Osteoblast (primary cell): Measurements from ENCODE around the gene LRRC3B. TPM values are rescaled to one million over a fixed set of nuclear protein-coding genes. Genes with fewer than 3 reads are reported as not detected.

ENCODE experiments used
- DNase-seq: peaks from one replicate; pipeline ENCODE4 v3.0.0; 2011; ENCODE audit warnings: low spot score, mixed read lengths; ENCODE audit not compliant: insufficient read length; ENCODE audit errors: missing footprints
- H2AFZ ChIP-seq: 2 replicates; pipeline ENCODE4 v1.6.0; 2011; ENCODE audit warnings: mild to moderate bottlenecking, low read length
- H3K27ac ChIP-seq: 2 replicates; pipeline ENCODE4 v1.5.1; 2011; ENCODE audit warnings: mild to moderate bottlenecking, low read depth, low read length, moderate library complexity
- H3K27me3 ChIP-seq: 2 replicates; pipeline ENCODE4 v1.6.0; 2012; ENCODE audit warnings: mild to moderate bottlenecking, control low read depth, inconsistent platforms, low read length, moderate library complexity; ENCODE audit not compliant: insufficient read depth
- H3K36me3 ChIP-seq: 2 replicates; pipeline ENCODE4 v1.5.1; 2011; ENCODE audit warnings: mild to moderate bottlenecking, low read length, control low read depth, moderate library complexity; ENCODE audit not compliant: insufficient read depth
- H3K4me1 ChIP-seq: 2 replicates; pipeline ENCODE4 v1.5.1; 2011; ENCODE audit warnings: mild to moderate bottlenecking, low read length, control low read depth, moderate library complexity; ENCODE audit not compliant: insufficient read depth
- H3K4me2 ChIP-seq: 2 replicates; pipeline ENCODE4 v1.6.0; 2011; ENCODE audit warnings: mild to moderate bottlenecking, low read length; ENCODE audit not compliant: insufficient read depth
- H3K4me3 ChIP-seq: fragments of 200-600 bp; sonication (generic); 3 replicates; pipeline ENCODE4 v1.5.1; 2012; ENCODE audit warnings: mild to moderate bottlenecking, low read length, inconsistent platforms; ENCODE audit not compliant: insufficient read depth
- H3K79me2 ChIP-seq: 2 replicates; pipeline ENCODE4 v1.6.0; 2012; ENCODE audit warnings: mild to moderate bottlenecking, low read length, control low read depth, inconsistent platforms; ENCODE audit not compliant: insufficient read depth
- H3K9me3 ChIP-seq: 2 replicates; pipeline ENCODE4 v1.5.1; 2011; ENCODE audit warnings: low read depth, low read length, control low read depth
- H4K20me1 ChIP-seq: 2 replicates; pipeline ENCODE4 v1.6.0; 2012; ENCODE audit warnings: mild to moderate bottlenecking, low read length, control low read depth; ENCODE audit not compliant: insufficient read depth
- CTCF ChIP-seq: IDR thresholded peaks from 2 replicates; pipeline ENCODE4 v1.5.1; 2011; ENCODE audit warnings: mild to moderate bottlenecking, low read depth, low read length, moderate library complexity; ENCODE audit errors: extremely low read depth
- total RNA-seq: library from RNA; depleted of rRNA; stranded (reverse); fragments of >200 nt; gene quantifications from 2 replicates; pipeline ENCODE4 v1.2.3, GENCODE V29; 2012

Gene LRRC3B
- total RNA-seq, 1 donor: not detected

GRCh38 chr3:26682406-26682805 is 59.8 kb downstream of the LRRC3B start:
- no peak overlapping the region for H3K27ac ChIP-seq
- no peak overlapping the region for H3K4me2 ChIP-seq
- H3K79me2 ChIP-seq: no peaks in the 10 kb centered on the region
- H3K9me3 ChIP-seq: no peaks in the 10 kb centered on the region
- no peak for DNase-seq
- no peaks in the 10 kb centered on the region for H3K27me3 ChIP-seq
- H3K4me3 ChIP-seq: no peak overlapping the region
- no peak overlapping the region for H2AFZ ChIP-seq
- H3K36me3 ChIP-seq: no peaks in the 10 kb centered on the region
- no peak for TF ChIP-seq CTCF
- H3K4me1 ChIP-seq: no peaks in the 10 kb centered on the region
- no peaks in the 10 kb centered on the region for H4K20me1 ChIP-seq

- no peak overlapping the region for H3K27ac ChIP-seq
- no peaks in the 10 kb centered on the region for H4K20me1 ChIP-seq
- H3K9me3 ChIP-seq: no peaks in the 10 kb centered on the region
- no peak for TF ChIP-seq CTCF
- DNase-seq: no peak
- H3K27me3 ChIP-seq: no peaks in the 10 kb centered on the region
- H2AFZ ChIP-seq: no peak overlapping the region
- no peak overlapping the region for H3K4me3 ChIP-seq
- no peak overlapping the region for H3K4me2 ChIP-seq
- H3K36me3 ChIP-seq: no peaks in the 10 kb centered on the region
- H3K4me1 ChIP-seq: no peaks in the 10 kb centered on the region
- H3K79me2 ChIP-seq: no peaks in the 10 kb centered on the region
These were observed 61.3 kb downstream of the LRRC3B start for GRCh38 chr3:26683902-26684301.

GRCh38 chr3:26687466-26687865 is 64.9 kb downstream of the LRRC3B start:
- TF ChIP-seq CTCF: no peak
- no peak overlapping the region for H3K4me3 ChIP-seq
- no peaks in the 10 kb centered on the region for H3K9me3 ChIP-seq
- H3K79me2 ChIP-seq: no peaks in the 10 kb centered on the region
- no peaks in the 10 kb centered on the region for H4K20me1 ChIP-seq
- no peak for DNase-seq
- no peaks in the 10 kb centered on the region for H3K27me3 ChIP-seq
- H3K36me3 ChIP-seq: no peaks in the 10 kb centered on the region
- no peaks in the 10 kb centered on the region for H3K4me1 ChIP-seq
- no peak overlapping the region for H3K27ac ChIP-seq
- no peak overlapping the region for H2AFZ ChIP-seq
- no peak overlapping the region for H3K4me2 ChIP-seq

GRCh38 chr3:26699553-26699952 is 77.0 kb downstream of the LRRC3B start:
- H3K4me2 ChIP-seq: no peak overlapping the region
- no peak overlapping the region for H3K27ac ChIP-seq
- H3K9me3 ChIP-seq: peaks cover 2% of the 10 kb centered on the region
- H3K79me2 ChIP-seq: no peaks in the 10 kb centered on the region
- H3K27me3 ChIP-seq: no peaks in the 10 kb centered on the region
- H3K4me1 ChIP-seq: no peaks in the 10 kb centered on the region
- DNase-seq: no peak
- H2AFZ ChIP-seq: no peak overlapping the region
- no peaks in the 10 kb centered on the region for H3K36me3 ChIP-seq
- no peak for TF ChIP-seq CTCF
- no peak overlapping the region for H3K4me3 ChIP-seq
- no peaks in the 10 kb centered on the region for H4K20me1 ChIP-seq
